SK-MEL-5 (cell line): ENCODE measurements around the gene SYPL1. TPM values are rescaled to one million over a fixed set of nuclear protein-coding genes. Genes with fewer than 3 reads are reported as not detected.

Source experiments
- DNase-seq: peaks from one replicate; pipeline ENCODE4 v3.0.0-alpha.2; 2016; ENCODE audit warnings: low read depth, low spot score
- in situ Hi-C: cut with HindIII; loops from 2 replicates; pipeline ENCODE4 v1.10.0; 2016; ENCODE audit warnings: low sequenced_read_pairs, high pct_unique_total_duplicates, low pct_unique_long_range_greater_than_20kb
- total RNA-seq: library from RNA; depleted of rRNA; stranded (reverse); fragments of >200 nt; shearing (Covaris generic); gene quantifications from 2 replicates; pipeline ENCODE4 v1.2.3, GENCODE V29; 2014

Gene SYPL1
- total RNA-seq, 1 experiment from 2014 or later: 47.7 TPM

DNA sequence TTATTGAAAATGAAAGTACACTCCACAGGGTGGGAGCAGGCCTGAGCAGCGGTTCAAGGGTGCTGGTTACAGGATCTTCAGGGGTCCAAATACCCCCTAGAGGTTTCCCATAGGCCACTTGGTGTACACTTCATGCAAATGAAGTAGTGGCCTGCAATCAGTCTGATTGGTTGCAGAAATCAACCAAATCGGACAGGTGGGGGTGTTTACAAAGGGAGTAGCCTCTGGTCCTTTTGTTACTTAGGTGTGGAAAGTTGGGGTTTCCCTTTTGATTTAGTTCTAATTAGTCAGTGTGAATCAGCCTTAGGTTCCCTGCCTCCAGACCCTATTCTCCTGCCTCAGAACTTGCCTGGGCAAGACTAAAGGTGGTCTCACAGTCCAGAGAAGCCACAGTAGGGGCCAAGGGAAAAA, 49.6 kb downstream of the SYPL1 start:
- in situ Hi-C loops: loop anchor here (10.0 kb wide), 1 partner anchor 92 kb away; no protein-coding TSS in a partner anchor
- no peak for DNase-seq

DNA sequence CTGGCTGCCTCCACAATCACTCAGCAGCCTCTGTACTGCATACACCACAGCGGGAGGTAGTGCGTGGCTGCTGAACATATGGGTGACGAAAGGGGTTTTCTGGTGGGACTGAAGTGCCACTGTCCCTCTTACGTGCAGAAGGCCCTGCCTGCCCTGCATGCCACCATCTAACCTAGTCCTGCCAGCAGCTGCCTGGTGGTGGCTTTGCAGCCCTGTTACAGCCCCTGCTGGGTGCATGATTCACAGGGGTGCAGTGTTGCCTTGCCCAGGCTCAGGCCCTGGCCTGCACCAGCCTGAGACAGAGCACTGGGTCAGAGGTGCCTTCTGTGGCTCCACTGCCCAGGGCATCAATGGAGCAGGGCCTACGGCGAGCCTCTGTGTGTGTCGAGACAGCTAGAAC, 50.1 kb downstream of the SYPL1 start:
- in situ Hi-C loops: loop anchor here (10.0 kb wide), 1 partner anchor 93 kb away; no protein-coding TSS in a partner anchor
- DNase-seq: no peak

- in situ Hi-C loops: loop anchor here (10.0 kb wide), 1 partner anchor 93 kb away; no protein-coding TSS in a partner anchor
Observed at GRCh38 chr7:106061301-106061979, 50.7 kb downstream of the SYPL1 start.

DNA sequence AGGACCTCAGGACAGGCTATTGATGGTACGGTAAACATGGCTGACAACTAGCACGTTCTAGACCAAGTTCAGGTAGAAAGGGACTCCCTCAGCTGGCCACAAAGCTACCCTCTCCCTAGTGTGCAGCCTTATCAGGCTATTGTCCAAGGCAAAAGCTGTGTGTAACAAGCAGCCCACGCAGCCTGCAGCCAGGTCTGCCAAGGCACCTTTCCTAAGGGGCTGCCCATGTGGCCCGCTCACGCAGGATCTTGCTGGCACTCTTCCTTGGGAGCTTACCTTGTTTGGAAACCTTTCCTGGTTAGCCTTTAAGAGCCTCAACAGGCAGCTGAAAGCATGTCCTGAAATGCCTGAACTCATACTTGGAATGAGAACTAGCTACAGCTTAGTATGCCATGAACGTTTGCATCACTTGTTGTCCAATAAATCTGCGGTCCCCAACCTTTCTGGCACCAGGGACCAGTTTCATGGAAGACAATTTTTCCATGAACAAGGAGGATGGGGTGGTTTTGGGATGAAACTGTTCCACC, 51.7 kb downstream of the SYPL1 start:
- in situ Hi-C loops: loop anchor here (10.0 kb wide), 1 partner anchor 94 kb away; no protein-coding TSS in a partner anchor
- no peak for DNase-seq

More at GRCh38 chr7:106061301-106061979, 50.7 kb downstream of the SYPL1 start:
- no peak for DNase-seq

DNA sequence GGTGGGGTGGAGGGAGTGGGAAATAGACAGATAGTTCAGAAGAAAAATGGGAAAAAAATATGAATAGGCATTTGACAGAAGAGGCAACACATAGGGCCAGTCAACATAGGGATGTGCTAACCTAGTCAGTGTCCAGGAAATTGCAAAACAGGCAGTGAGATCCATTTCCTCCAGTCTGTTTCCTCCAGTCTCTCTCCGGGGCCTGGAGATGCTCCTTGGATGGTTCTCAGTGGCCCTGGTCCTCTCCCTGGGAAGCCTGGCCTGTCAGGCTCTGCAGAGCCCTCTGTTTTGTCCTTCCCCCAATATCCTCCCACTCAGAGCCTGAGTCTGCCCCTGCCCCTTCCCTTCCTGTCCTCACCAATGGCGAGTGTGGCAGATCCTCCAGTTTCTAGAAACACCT, 52.6 kb downstream of the SYPL1 start:
- in situ Hi-C loops: no loop called here
- no peak for DNase-seq

- in situ Hi-C loops: no loop called here
Observed at GRCh38 chr7:106058928-106059324, 53.2 kb downstream of the SYPL1 start.

DNA sequence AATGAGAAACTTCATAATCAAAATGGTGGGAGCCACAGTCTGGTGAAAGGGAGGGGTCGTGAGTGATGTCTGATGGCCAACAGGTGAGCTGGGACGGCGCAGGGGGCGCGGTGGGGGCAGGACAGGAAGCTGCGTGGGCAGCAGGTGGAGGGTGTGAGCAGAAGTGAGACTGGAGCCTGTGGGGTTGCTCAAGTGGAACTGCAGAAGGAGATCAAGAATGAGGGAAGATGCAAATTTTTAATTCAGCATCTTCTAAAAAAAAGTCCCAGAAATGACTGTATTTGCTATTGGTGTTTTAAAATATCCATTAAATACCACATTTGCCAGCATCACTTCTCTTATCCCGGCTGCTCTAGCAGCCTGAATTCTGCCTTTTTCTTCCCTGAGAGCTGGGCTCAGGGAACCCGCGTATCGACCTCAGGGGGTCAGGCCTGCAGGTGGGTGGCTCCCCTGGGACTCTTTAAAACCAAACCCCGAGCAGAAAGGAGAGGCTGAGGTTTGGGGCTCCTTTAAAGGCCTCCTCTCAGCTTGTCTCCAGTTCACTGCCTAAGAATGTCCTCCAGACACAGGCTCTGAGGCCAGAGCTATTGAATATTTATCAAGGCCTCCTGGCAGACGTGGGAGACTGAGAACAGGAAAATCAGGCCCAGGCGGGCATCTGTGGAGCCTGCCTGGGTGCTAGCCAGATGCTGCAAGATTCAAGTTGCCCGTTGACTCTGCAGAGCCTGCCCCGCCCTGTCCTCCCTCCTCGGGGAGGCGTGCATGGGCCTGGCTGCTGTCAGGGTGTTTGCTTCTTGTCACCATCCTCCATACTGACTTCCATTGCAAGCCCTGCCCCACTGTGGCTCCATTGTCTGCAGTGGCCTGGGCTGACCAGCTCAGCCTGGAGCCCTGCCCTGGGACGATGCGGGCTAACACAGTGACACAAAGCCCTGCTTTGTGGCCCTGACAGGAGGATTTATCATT, 53.9 kb downstream of the SYPL1 start:
- in situ Hi-C loops: no loop called here
- peak; percentile 69 for DNase-seq

More at GRCh38 chr7:106058928-106059324, 53.2 kb downstream of the SYPL1 start:
- no peak for DNase-seq

DNA sequence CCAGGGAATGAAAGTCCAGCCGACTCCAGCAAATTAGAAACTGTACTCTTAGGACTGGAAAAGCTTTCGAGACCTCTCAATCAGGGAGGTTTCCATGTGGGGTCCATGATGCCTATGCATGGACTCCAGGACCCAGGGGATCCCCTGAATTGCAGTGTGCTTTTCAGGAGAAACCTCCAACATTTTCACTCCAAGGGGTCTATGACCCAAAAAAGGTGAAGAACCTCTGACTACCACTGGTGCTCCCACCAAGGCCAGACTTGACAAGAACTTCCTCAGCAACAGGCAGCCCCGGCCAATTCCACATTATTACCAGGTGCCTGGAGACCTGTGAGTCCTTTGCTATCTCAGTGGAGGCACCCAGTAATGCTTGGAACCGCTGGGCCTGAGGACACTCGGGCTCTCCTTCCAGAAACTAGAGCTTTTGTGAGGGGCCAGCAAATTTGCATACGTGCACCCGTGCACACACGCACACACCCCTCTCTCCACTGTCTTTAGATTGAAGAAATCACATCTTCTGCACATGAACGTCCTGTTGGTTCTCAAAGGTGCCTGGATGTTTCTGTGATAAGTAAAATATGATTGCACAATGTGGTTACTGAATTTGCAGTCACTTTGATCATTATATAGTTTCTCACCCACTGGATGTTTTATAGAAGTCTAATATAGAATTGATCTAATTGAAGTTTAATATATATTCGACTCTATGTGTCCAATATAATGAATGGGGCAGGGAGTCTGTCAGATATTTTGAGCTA, 54.7 kb downstream of the SYPL1 start:
- no peak for DNase-seq
- in situ Hi-C loops: no loop called here

GRCh38 chr7:106056513-106057203, 55.5 kb downstream of the SYPL1 start:
- in situ Hi-C loops: no loop called here
- peak; percentile 88 for DNase-seq

GRCh38 chr7:106054971-106055532, 57.1 kb downstream of the SYPL1 start:
- in situ Hi-C loops: no loop called here
- DNase-seq: no peak

- DNase-seq: no peak
- in situ Hi-C loops: no loop called here
Observed at GRCh38 chr7:106054156-106054910, 57.8 kb downstream of the SYPL1 start.

GRCh38 chr7:106053109-106053508, 59.0 kb downstream of the SYPL1 start:
- in situ Hi-C loops: no loop called here
- no peak for DNase-seq

DNA sequence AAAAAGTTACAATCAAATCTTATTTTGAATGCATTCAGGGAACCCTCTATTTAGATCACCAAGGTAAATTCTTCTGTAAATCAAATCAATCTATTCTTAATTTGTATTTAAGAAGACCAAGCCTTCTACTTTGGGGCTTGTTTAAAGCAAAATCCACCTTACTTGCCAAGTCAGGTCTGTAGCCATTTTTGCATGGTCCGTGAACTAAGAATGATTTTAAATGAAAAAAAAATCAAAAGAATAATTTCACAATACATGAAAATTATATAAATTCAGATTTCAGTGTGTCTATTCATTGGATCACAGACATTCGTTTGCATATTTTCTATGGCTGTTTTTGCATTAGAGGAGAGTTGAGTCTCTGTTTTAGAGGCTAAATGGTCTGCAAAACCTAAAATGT, 59.4 kb downstream of the SYPL1 start:
- in situ Hi-C loops: no loop called here

GRCh38 chr7:106050746-106051117, 61.4 kb downstream of the SYPL1 start:
- in situ Hi-C loops: no loop called here
- DNase-seq: no peak

More for the DNA sequence above, 59.4 kb downstream of the SYPL1 start:
- DNase-seq: no peak

DNA sequence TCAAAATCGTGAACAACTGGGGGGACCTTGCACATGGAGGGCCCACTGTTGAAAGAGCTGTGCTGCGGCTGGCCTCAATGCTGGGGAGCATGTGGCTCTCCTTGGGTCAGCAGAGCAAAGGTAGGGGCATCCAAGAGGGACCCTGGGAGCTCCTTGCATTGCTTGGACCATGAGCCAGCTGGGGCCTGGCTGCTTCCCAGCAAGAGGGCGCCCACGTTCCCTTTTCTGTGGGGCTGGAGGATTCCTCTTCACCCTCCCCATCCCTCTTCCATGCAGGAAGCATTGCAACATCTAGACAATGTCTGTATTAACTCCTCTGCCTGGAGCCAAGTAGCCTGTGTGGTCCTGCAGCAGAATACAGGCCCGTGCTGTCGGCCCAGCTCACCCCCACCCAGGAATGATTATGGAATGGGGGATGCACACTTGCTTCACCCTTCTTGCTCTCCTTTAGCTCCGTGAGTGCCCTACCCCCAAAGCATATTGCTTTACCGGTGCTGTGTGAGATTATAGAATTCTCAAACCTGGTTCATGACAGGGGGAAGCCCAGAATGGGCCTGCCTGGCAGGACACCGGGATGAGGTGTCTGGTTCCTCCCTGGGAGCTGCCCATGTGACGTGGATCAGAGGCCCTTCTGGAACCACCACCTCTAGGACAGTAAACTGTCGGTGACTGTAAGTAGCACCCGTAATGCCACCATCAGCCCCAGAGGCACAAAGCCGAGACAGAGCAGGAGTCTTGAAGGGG, 61.9 kb downstream of the SYPL1 start:
- in situ Hi-C loops: no loop called here
- peak; percentile 87 for DNase-seq
